Keratinocyte (primary cell): ENCODE measurements around the gene PRR16. TPM values are rescaled to one million over a fixed set of nuclear protein-coding genes. Genes with fewer than 3 reads are reported as not detected.

ENCODE experiments used
- DNase-seq: peaks from one replicate; pipeline ENCODE4 v3.0.0-alpha.2; 2011; ENCODE audit warnings: low read depth, missing footprints, low spot score
- FAIRE-seq: peaks from 2 replicates; lab custom pipeline; 2011; peaks lifted over from hg19 to GRCh38; lab: Jason Lieb, UNC
- H2AFZ ChIP-seq: 2 replicates; pipeline ENCODE4 v1.6.0; 2012; ENCODE audit warnings: low read length, control low read depth, inconsistent platforms; ENCODE audit not compliant: control insufficient read depth
- H3K27ac ChIP-seq: 2 replicates; pipeline ENCODE4 v1.5.1; 2011; ENCODE audit warnings: low read length; ENCODE audit not compliant: control insufficient read depth, insufficient read depth
- H3K27me3 ChIP-seq: 3 replicates; pipeline ENCODE4 v1.6.0; 2011; ENCODE audit warnings: low read length; ENCODE audit not compliant: control insufficient read depth, insufficient read depth; ENCODE audit errors: extremely low read depth
- H3K36me3 ChIP-seq, 2 experiments: 2 replicates in 1 of 2; 3 replicates in 1 of 2; pipeline ENCODE4 v1.5.1; 2011; ENCODE audit warnings: low read length in 2 of 2, mild to moderate bottlenecking in 1 of 2; ENCODE audit not compliant: control insufficient read depth in 2 of 2, insufficient read depth in 2 of 2; ENCODE audit errors: extremely low read depth in 1 of 2
- H3K4me1 ChIP-seq: 3 replicates; pipeline ENCODE4 v1.5.1; 2011; ENCODE audit warnings: low read length; ENCODE audit not compliant: control insufficient read depth, insufficient read depth; ENCODE audit errors: extremely low read depth
- H3K4me2 ChIP-seq: 3 replicates; pipeline ENCODE4 v1.6.0; 2011; ENCODE audit warnings: low read depth, low read length; ENCODE audit not compliant: control insufficient read depth, insufficient read depth; ENCODE audit errors: extremely low read depth
- H3K4me3 ChIP-seq, 3 experiments: fragments of 200-600 bp in 1 of 3; sonication (generic) in 1 of 3; 2 replicates in 2 of 3; 3 replicates in 1 of 3; pipeline ENCODE4 v1.5.1; 2011 to 2016; ENCODE audit warnings: low read length in 3 of 3, mild to moderate bottlenecking in 3 of 3, control low read depth in 2 of 3, inconsistent platforms in 1 of 3, low read depth in 1 of 3, mixed read lengths in 1 of 3, mixed run types in 1 of 3, moderate library complexity in 1 of 3; ENCODE audit not compliant: control insufficient read depth in 2 of 3, insufficient read depth in 2 of 3; ENCODE audit errors: extremely low read depth in 1 of 3
- H3K79me2 ChIP-seq: 2 replicates; pipeline ENCODE4 v1.6.0; 2012; ENCODE audit warnings: low read length; ENCODE audit not compliant: control insufficient read depth, insufficient read depth
- H3K9ac ChIP-seq: 3 replicates; pipeline ENCODE4 v1.6.0; 2011; ENCODE audit warnings: low read length; ENCODE audit not compliant: control insufficient read depth, insufficient read depth; ENCODE audit errors: extremely low read depth
- H3K9me1 ChIP-seq: 3 replicates; pipeline ENCODE4 v1.6.0; 2011; ENCODE audit warnings: low read length; ENCODE audit not compliant: control insufficient read depth, insufficient read depth; ENCODE audit errors: extremely low read depth
- H3K9me3 ChIP-seq: 2 replicates; pipeline ENCODE4 v1.5.1; 2012; ENCODE audit warnings: low read depth, low read length; ENCODE audit not compliant: control insufficient read depth
- H4K20me1 ChIP-seq: 3 replicates; pipeline ENCODE4 v1.6.0; 2011; ENCODE audit warnings: low read length; ENCODE audit not compliant: control insufficient read depth, insufficient read depth; ENCODE audit errors: extremely low read depth
- CTCF ChIP-seq, 3 experiments: IDR thresholded peaks in 1 of 3; conservative IDR thresholded peaks in 1 of 3; optimal IDR thresholded peaks in 1 of 3; 2 replicates in 2 of 3; 3 replicates in 1 of 3; pipeline versions ENCODE3 to v1.5.1; 2011; ENCODE audit warnings: low read length in 3 of 3, mild to moderate bottlenecking in 3 of 3, moderate library complexity in 2 of 3, control low read depth in 1 of 3, inconsistent platforms in 1 of 3; ENCODE audit not compliant: insufficient read depth in 2 of 3; ENCODE audit errors: extremely low read depth in 1 of 3
- EZH2 ChIP-seq: IDR thresholded peaks from one replicate; pipeline ENCODE4 v1.6.1; 2012; ENCODE audit warnings: inconsistent platforms, mild to moderate bottlenecking, low read length, moderate library complexity
- dilution Hi-C: fragments of 300-500 bp; cut with MboI; formaldehyde crosslinking; loops from one replicate; pipeline ENCODE4 v1.7.0; 2020; ENCODE audit warnings: low sequenced_read_pairs; ENCODE audit not compliant: extremely low pct_ligation_motif_present
- polyA plus RNA-seq, 5 experiments: library from polyadenylated mRNA; depleted of rRNA in 3 of 5; stranded (reverse) in 3 of 5; stranded (forward) in 1 of 5; unstranded in 1 of 5; fragments of >200 nt; gene quantifications; 1 replicate in 1 of 5; 2 replicates in 3 of 5; 3 replicates in 1 of 5; pipeline versions ENCODE4 v1.2.1 to v1.2.3, GENCODE V29; 2011 to 2012; ENCODE audit warnings: missing spikeins in 2 of 5, low read depth in 1 of 5, low replicate concordance in 1 of 5

The PRR16 gene
- polyA plus RNA-seq, 1 donor (not counting 4 experiments of a cell fraction or from before 2014, with no cell fraction given): 0.05 TPM

GRCh38 chr5:120690621-120691407, 226.7 kb downstream of the PRR16 start:
- Histone ChIP-seq H3K9me3 (no peaks in the 10 kb centered on the region), H3K79me2 (no peaks in the 10 kb centered on the region), H3K9ac (no peak overlapping the region), H2AFZ (no peak overlapping the region), H3K27me3 (no peaks in the 10 kb centered on the region), H3K36me3 (no peaks in the 10 kb centered on the region), H3K4me1 (no peaks in the 10 kb centered on the region), H3K27ac (no peak overlapping the region), H3K9me1 (no peaks in the 10 kb centered on the region), H3K4me3 (no peak overlapping the region), H3K4me2 (no peak overlapping the region), H4K20me1 (no peaks in the 10 kb centered on the region)
- DNase-seq: no peak
- TF ChIP-seq EZH2 (no peak), CTCF (optimal IDR thresholded peaks at IDR 0.05 in 1 of 3, IDR thresholded peaks at IDR 0.05 in 1 of 3, conservative IDR thresholded peaks at IDR 0.05 in 1 of 3; ENCODE audit: extremely low read depth in 1 of 3, insufficient read depth in 2 of 3, low read length in 3 of 3) (no peak)
- no peak for FAIRE-seq
- dilution Hi-C loops: no loop called here

- Histone ChIP-seq H3K79me2 (no peaks in the 10 kb centered on the region), H3K4me3 (no peak overlapping the region), H3K9me3 (no peaks in the 10 kb centered on the region), H3K9me1 (no peaks in the 10 kb centered on the region), H3K4me1 (no peaks in the 10 kb centered on the region), H4K20me1 (no peaks in the 10 kb centered on the region), H3K36me3 (no peaks in the 10 kb centered on the region), H2AFZ (no peak overlapping the region), H3K27me3 (no peaks in the 10 kb centered on the region), H3K27ac (no peak overlapping the region), H3K9ac (no peak overlapping the region), H3K4me2 (no peak overlapping the region)
- TF ChIP-seq EZH2 (no peak), CTCF (optimal IDR thresholded peaks at IDR 0.05 in 1 of 3, IDR thresholded peaks at IDR 0.05 in 1 of 3, conservative IDR thresholded peaks at IDR 0.05 in 1 of 3; ENCODE audit: extremely low read depth in 1 of 3, insufficient read depth in 2 of 3, low read length in 3 of 3) (no peak)
- FAIRE-seq: no peak
- DNase-seq: no peak
- dilution Hi-C loops: no loop called here
Measured at GRCh38 chr5:120692325-120692724, 228.2 kb downstream of the PRR16 start.
